Measurements from ENCODE around the gene AGR3. TPM values are rescaled to one million over a fixed set of nuclear protein-coding genes. Genes with fewer than 3 reads are reported as not detected.

The AGR3 gene
- total and polyA plus RNA-seq, 2 donors (not counting 3 experiments of a cell fraction or from before 2014, with no cell fraction given), result not detected

- no peaks in the 10 kb centered on the region for H3K9me3 ChIP-seq (replicated peaks; ENCODE audit: control insufficient read depth, insufficient read depth, low read length)
- BruUV-seq (replicated peaks), result no TSS peak
- no peaks in the 10 kb centered on the region for H4K20me1 ChIP-seq (replicated peaks; ENCODE audit: control insufficient read depth, extremely low read depth, insufficient read depth, low read length)
- no peak for DNase-seq (ENCODE audit: low read depth, low spot score)
- TF ChIP-seq GATA2 (IDR thresholded peaks at IDR 0.05; ENCODE audit: insufficient read depth, insufficient read length, low read depth, low read length) (no peak), MYC (IDR thresholded peaks at IDR 0.05; ENCODE audit: low read depth, low read length) (no peak), EZH2 (IDR thresholded peaks at IDR 0.05; ENCODE audit: borderline replicate concordance, low read depth, low read length, severe bottlenecking) (no peak), CTCF (IDR thresholded peaks at IDR 0.05; ENCODE audit: extremely low read depth in 1 of 2, insufficient read depth in 1 of 2, low read depth in 1 of 2, low read length in 2 of 2) (no peak), POLR2AphosphoS5 (IDR thresholded peaks at IDR 0.05; ENCODE audit: insufficient read depth, low read depth, low read length) (no peak), POLR2A (IDR thresholded peaks at IDR 0.05; ENCODE audit: low read depth, low read length) (no peak), FOS (IDR thresholded peaks at IDR 0.05; ENCODE audit: borderline replicate concordance, insufficient read depth, low read length) (no peak), MAX (IDR thresholded peaks at IDR 0.05; ENCODE audit: insufficient read depth, insufficient read length) (no peak), JUN (IDR thresholded peaks at IDR 0.05; ENCODE audit: borderline replicate concordance, insufficient read depth, insufficient read length, low read depth) (no peak)
- FAIRE-seq, result no peak
- no peaks in the 10 kb centered on the region for H3K27me3 ChIP-seq (ENCODE audit: control insufficient read depth in 2 of 2, insufficient read depth in 2 of 2, low read length in 2 of 2)
- intact Hi-C loops (cut with micrococcal nuclease) (no loop called here), dilution Hi-C loops (cut with MboI; ENCODE audit: extremely low pct_ligation_motif_present, low sequenced_read_pairs) (no loop called here)
- ChIA-PET CTCF (interaction anchor here (1.7 kb wide), 1 partner anchor 9 kb away, joined by 4 read pairs; no protein-coding TSS in a partner anchor), POLR2A (no interaction called here)
- no peak overlapping the region for H2AFZ ChIP-seq (ENCODE audit: low read depth, low read length)
- H3K36me3 ChIP-seq (ENCODE audit: control insufficient read depth in 2 of 2, extremely low read depth in 1 of 2, insufficient read depth in 2 of 2, low read length in 2 of 2), result no peaks in the 10 kb centered on the region
- H3K79me2 ChIP-seq (ENCODE audit: control insufficient read depth, insufficient read depth, low read length), result no peaks in the 10 kb centered on the region
- no peak overlapping the region for H3K27ac ChIP-seq (ENCODE audit: insufficient read depth, low read depth, low read length)
- H3K4me2 ChIP-seq (ENCODE audit: insufficient read depth, low read length), result no peak overlapping the region
- H3K9ac ChIP-seq (replicated peaks; ENCODE audit: extremely low read depth, insufficient read depth, low read length), result no peak overlapping the region
- H3K4me1 ChIP-seq (ENCODE audit: control insufficient read depth, extremely low read depth, insufficient read depth, low read length), result no peaks in the 10 kb centered on the region
- H3K4me3 ChIP-seq (replicated peaks in 1 of 3; ENCODE audit: insufficient read depth in 1 of 3, low read depth in 1 of 3, low read length in 3 of 3), result no peak overlapping the region
- no peaks in the 10 kb centered on the region for H3K9me1 ChIP-seq (replicated peaks; ENCODE audit: control insufficient read depth, extremely low read depth, insufficient read depth, low read length)
These were observed 45.3 kb downstream of the AGR3 start for GRCh38 chr7:16836481-16836880.

Data from endothelial cell of umbilical vein (primary cell).